T-helper 9 cell (primary cell): ENCODE measurements around the gene ZMIZ2.

Experiments
- DNase-seq: peaks from one replicate; pipeline ENCODE4 v3.0.0-alpha.2; 2020

The ZMIZ2 gene

GRCh38 chr7:44756904-44757303 is 8.3 kb downstream of the ZMIZ2 start:
- DNase-seq = no peak

- DNase-seq = no peak
Measured at GRCh38 chr7:44757311-44757710, 8.7 kb downstream of the ZMIZ2 start.

GRCh38 chr7:44757739-44758138 is 9.1 kb downstream of the ZMIZ2 start:
- DNase-seq = no peak

- DNase-seq = no peak
Measured at GRCh38 chr7:44759246-44759645, 10.6 kb downstream of the ZMIZ2 start.

GRCh38 chr7:44760034-44760580 is 11.5 kb downstream of the ZMIZ2 start:
- no peak for DNase-seq

- DNase-seq = no peak
Measured at GRCh38 chr7:44761207-44762161, 12.8 kb downstream of the ZMIZ2 start.

GRCh38 chr7:44762300-44762699 is 13.7 kb downstream of the ZMIZ2 start:
- no peak for DNase-seq

- DNase-seq = no peak
Measured at GRCh38 chr7:44762726-44763522, 14.3 kb downstream of the ZMIZ2 start.

- DNase-seq = no peak
Measured at GRCh38 chr7:44764081-44764480, 15.4 kb downstream of the ZMIZ2 start.

- no peak for DNase-seq
Measured at GRCh38 chr7:44764665-44765578, 16.3 kb downstream of the ZMIZ2 start.

- DNase-seq = no peak
Measured at GRCh38 chr7:44765579-44766415, 17.1 kb downstream of the ZMIZ2 start.

GRCh38 chr7:44766416-44766801 is 17.8 kb downstream of the ZMIZ2 start:
- DNase-seq = no peak

GRCh38 chr7:44767134-44767911 is 18.7 kb downstream of the ZMIZ2 start:
- no peak for DNase-seq

GRCh38 chr7:44767912-44768627 is 19.4 kb downstream of the ZMIZ2 start:
- no peak for DNase-seq

GRCh38 chr7:44768628-44769371 is 20.2 kb downstream of the ZMIZ2 start:
- DNase-seq = no peak

GRCh38 chr7:44769376-44769775 is 20.7 kb downstream of the ZMIZ2 start:
- DNase-seq = no peak

- DNase-seq = no peak
Measured at GRCh38 chr7:44769776-44770294, 21.2 kb downstream of the ZMIZ2 start.

GRCh38 chr7:44771358-44771757 is 22.7 kb downstream of the ZMIZ2 start:
- DNase-seq = no peak

- no peak for DNase-seq
Measured at GRCh38 chr7:44772440-44772839, 23.8 kb downstream of the ZMIZ2 start.
